ENCODE data around the gene APPBP2.

GRCh38 chr17:60401819-60402218, 124.2 kb downstream of the APPBP2 start:
- TF ChIP-seq POLR2A (IDR thresholded peaks at IDR 0.05) (no peak), CTCF (IDR thresholded peaks at IDR 0.05) (no peak), EP300 (IDR thresholded peaks at IDR 0.05) (no peak)
